HEK293 (cell line): ENCODE results near the gene PKDCC.

Source experiments
- BCL11A ChIP-seq: fragments of 450-650 bp; formaldehyde crosslinking; IDR thresholded peaks from 2 replicates; pipeline ENCODE4 v1.5.1; 2016; ENCODE audit warnings: low read depth, missing biosample characterization, missing genetic modification characterization
- BCL6B ChIP-seq: fragments of 450-650 bp; formaldehyde crosslinking; IDR thresholded peaks from 2 replicates; pipeline ENCODE4 v1.5.1; 2017; ENCODE audit warnings: missing biosample characterization, missing genetic modification characterization
- GLI4 ChIP-seq: fragments of 450-650 bp; formaldehyde crosslinking; IDR thresholded peaks from 2 replicates; pipeline ENCODE4 v1.5.1; 2016; ENCODE audit warnings: missing biosample characterization, missing genetic modification characterization
- IKZF3 ChIP-seq: fragments of 450-650 bp; IDR thresholded peaks from 2 replicates; pipeline ENCODE4 v1.5.0; 2018; ENCODE audit warnings: missing biosample characterization, mild to moderate bottlenecking, missing genetic modification characterization, moderate library complexity
- INSM2 ChIP-seq: fragments of 450-650 bp; formaldehyde crosslinking; IDR thresholded peaks from 2 replicates; pipeline ENCODE4 v1.5.1; 2016; ENCODE audit warnings: missing biosample characterization, missing genetic modification characterization
- KLF17 ChIP-seq: fragments of 450-650 bp; formaldehyde crosslinking; IDR thresholded peaks from 2 replicates; pipeline ENCODE4 v1.5.1; 2016; ENCODE audit warnings: missing biosample characterization, missing genetic modification characterization
- SALL2 ChIP-seq: fragments of 450-650 bp; formaldehyde crosslinking; IDR thresholded peaks from 2 replicates; pipeline ENCODE4 v1.5.0; 2017; ENCODE audit warnings: missing biosample characterization, mild to moderate bottlenecking, missing genetic modification characterization, borderline replicate concordance
- ZBTB20 ChIP-seq: fragments of 450-650 bp; formaldehyde crosslinking; IDR thresholded peaks from 2 replicates; pipeline ENCODE4 v1.5.1; 2016; ENCODE audit warnings: missing biosample characterization, missing genetic modification characterization
- ZNF121 ChIP-seq: fragments of 450-650 bp; formaldehyde crosslinking; IDR thresholded peaks from 2 replicates; pipeline ENCODE4 v1.5.1; 2016; ENCODE audit warnings: missing biosample characterization, missing genetic modification characterization
- ZNF138 ChIP-seq: fragments of 450-650 bp; formaldehyde crosslinking; IDR thresholded peaks from 2 replicates; pipeline ENCODE4 v1.5.1; 2016; ENCODE audit warnings: missing biosample characterization, missing genetic modification characterization, borderline replicate concordance
- ZNF155 ChIP-seq: fragments of 450-650 bp; formaldehyde crosslinking; IDR thresholded peaks from 2 replicates; pipeline ENCODE4 v1.5.1; 2016; ENCODE audit warnings: missing biosample characterization, missing genetic modification characterization
- ZNF184 ChIP-seq: fragments of 450-650 bp; IDR thresholded peaks from 2 replicates; pipeline ENCODE4 v1.5.1; 2018; ENCODE audit warnings: missing biosample characterization, mild to moderate bottlenecking, missing genetic modification characterization
- ZNF266 ChIP-seq: fragments of 450-650 bp; formaldehyde crosslinking; IDR thresholded peaks from 2 replicates; pipeline ENCODE4 v1.5.1; 2016; ENCODE audit warnings: missing biosample characterization, missing genetic modification characterization, low read depth
- ZNF350 ChIP-seq: fragments of 450-650 bp; formaldehyde crosslinking; IDR thresholded peaks from 2 replicates; pipeline ENCODE4 v1.5.0; 2017; ENCODE audit warnings: missing biosample characterization, mild to moderate bottlenecking, missing genetic modification characterization
- ZNF548 ChIP-seq: fragments of 450-650 bp; formaldehyde crosslinking; IDR thresholded peaks from 2 replicates; pipeline ENCODE4 v1.5.1; 2016; ENCODE audit warnings: missing biosample characterization, missing genetic modification characterization
- ZNF623 ChIP-seq: fragments of 450-650 bp; formaldehyde crosslinking; IDR thresholded peaks from 2 replicates; pipeline ENCODE4 v1.5.1; 2016; ENCODE audit warnings: missing biosample characterization, missing genetic modification characterization
- ZNF654 ChIP-seq: fragments of 450-650 bp; formaldehyde crosslinking; IDR thresholded peaks from 2 replicates; pipeline ENCODE4 v1.5.1; 2016; ENCODE audit warnings: low read depth, missing biosample characterization, missing genetic modification characterization
- ZNF747 ChIP-seq: fragments of 450-650 bp; formaldehyde crosslinking; IDR thresholded peaks from 2 replicates; pipeline ENCODE4 v1.5.1; 2016; ENCODE audit warnings: missing biosample characterization, missing genetic modification characterization
- ZNF76 ChIP-seq: fragments of 450-650 bp; formaldehyde crosslinking; IDR thresholded peaks from 2 replicates; pipeline ENCODE4; 2016; ENCODE audit warnings: low read depth, missing biosample characterization, missing genetic modification characterization, borderline replicate concordance
- ZNF792 ChIP-seq: fragments of 450-650 bp; formaldehyde crosslinking; IDR thresholded peaks from 2 replicates; pipeline ENCODE4 v1.5.1; 2016; ENCODE audit warnings: missing biosample characterization, missing genetic modification characterization
- ZSCAN16 ChIP-seq: fragments of 450-650 bp; formaldehyde crosslinking; IDR thresholded peaks from 2 replicates; pipeline ENCODE4 v1.5.1; 2016; ENCODE audit warnings: missing biosample characterization, missing genetic modification characterization
- TF ChIP-seq, protein P1 (sequence below): fragments of 450-650 bp; formaldehyde crosslinking; IDR thresholded peaks from 2 replicates; pipeline ENCODE4 v1.5.1; 2016; ENCODE audit warnings: missing biosample characterization, missing genetic modification characterization
- TF ChIP-seq, protein P2 (sequence below): fragments of 450-650 bp; formaldehyde crosslinking; IDR thresholded peaks from 2 replicates; pipeline ENCODE4 v1.5.1; 2016; ENCODE audit warnings: missing biosample characterization, missing genetic modification characterization
- TF ChIP-seq, protein P3 (sequence below): fragments of 450-650 bp; formaldehyde crosslinking; IDR thresholded peaks from 2 replicates; pipeline ENCODE4 v1.5.1; 2016; ENCODE audit warnings: missing biosample characterization, missing genetic modification characterization
- TF ChIP-seq, protein P4 (sequence below): fragments of 450-650 bp; formaldehyde crosslinking; IDR thresholded peaks from 2 replicates; pipeline ENCODE4 v1.5.1; 2017; ENCODE audit warnings: missing biosample characterization, missing genetic modification characterization
- TF ChIP-seq, protein P5 (sequence below): fragments of 450-650 bp; formaldehyde crosslinking; IDR thresholded peaks from 2 replicates; pipeline ENCODE4 v1.5.1; 2016; ENCODE audit warnings: missing biosample characterization, missing genetic modification characterization

PKDCC gene

DNA sequence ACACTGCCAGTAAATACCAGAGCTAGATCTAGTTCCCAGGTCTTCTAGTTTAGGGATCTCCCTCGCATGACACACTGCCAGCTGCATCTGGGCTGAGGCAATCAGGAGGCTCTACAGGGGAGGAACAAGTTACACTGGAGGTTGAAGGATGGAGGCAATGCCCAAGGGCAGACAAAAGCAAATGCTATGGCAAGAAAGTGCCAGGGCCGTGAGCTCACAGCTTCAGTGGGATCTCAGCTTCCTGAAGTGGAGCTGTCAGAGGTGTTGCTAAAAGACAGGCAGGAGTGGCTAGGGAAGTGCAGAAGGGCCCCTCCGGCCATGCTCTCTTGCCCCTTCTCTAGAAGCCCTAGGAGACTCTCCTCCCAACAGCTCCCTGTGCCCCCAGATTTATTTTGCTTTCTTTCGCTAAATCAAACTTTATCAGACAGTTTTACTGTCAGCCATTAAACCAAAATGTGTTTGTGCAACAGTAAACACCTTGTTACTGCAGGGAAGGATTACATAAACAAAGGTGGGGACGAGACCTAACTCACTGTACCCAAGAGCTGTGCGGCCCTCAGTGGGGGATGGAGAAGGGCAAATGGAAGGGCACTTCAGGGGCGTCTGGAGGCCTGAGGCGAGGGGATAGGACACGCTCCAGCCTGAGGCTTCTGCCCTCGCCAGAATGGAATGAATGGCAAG, 39.4 kb upstream of the PKDCC start (continued):
- TF ChIP-seq, protein P1, sequence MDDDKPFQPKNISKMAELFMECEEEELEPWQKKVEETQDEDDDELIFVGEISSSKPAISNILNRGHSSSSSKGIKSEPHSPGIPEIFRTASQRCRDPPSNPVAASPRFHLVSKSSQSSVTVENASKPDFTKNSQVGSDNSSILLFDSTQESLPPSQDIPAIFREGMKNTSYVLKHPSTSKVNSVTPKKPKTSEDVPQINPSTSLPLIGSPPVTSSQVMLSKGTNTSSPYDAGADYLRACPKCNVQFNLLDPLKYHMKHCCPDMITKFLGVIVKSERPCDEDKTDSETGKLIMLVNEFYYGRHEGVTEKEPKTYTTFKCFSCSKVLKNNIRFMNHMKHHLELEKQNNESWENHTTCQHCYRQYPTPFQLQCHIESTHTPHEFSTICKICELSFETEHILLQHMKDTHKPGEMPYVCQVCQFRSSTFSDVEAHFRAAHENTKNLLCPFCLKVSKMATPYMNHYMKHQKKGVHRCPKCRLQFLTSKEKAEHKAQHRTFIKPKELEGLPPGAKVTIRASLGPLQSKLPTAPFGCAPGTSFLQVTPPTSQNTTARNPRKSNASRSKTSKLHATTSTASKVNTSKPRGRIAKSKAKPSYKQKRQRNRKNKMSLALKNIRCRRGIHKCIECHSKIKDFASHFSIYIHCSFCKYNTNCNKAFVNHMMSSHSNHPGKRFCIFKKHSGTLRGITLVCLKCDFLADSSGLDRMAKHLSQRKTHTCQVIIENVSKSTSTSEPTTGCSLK, result no peak
- TF ChIP-seq, protein P2, sequence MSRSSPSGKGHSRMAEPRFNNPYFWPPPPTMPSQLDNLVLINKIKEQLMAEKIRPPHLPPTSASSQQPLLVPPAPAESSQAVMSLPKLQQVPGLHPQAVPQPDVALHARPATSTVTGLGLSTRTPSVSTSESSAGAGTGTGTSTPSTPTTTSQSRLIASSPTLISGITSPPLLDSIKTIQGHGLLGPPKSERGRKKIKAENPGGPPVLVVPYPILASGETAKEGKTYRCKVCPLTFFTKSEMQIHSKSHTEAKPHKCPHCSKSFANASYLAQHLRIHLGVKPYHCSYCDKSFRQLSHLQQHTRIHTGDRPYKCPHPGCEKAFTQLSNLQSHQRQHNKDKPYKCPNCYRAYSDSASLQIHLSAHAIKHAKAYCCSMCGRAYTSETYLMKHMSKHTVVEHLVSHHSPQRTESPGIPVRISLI (tag by site-specific recombination), result no peak
- TF ChIP-seq ZNF155, result no peak
- no peak for TF ChIP-seq ZSCAN16 (tag by site-specific recombination)
- TF ChIP-seq, protein P3, sequence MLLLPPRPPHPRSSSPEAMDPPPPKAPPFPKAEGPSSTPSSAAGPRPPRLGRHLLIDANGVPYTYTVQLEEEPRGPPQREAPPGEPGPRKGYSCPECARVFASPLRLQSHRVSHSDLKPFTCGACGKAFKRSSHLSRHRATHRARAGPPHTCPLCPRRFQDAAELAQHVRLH (tag by site-specific recombination), result peak; percentile 70
- no peak for TF ChIP-seq GLI4 (tag by site-specific recombination)
- TF ChIP-seq ZNF654, result no peak
- no peak for TF ChIP-seq ZNF747 (tag by site-specific recombination)
- TF ChIP-seq ZNF184 (tag by site-specific recombination), result no peak
- TF ChIP-seq ZNF76 (tag by site-specific recombination), result no peak
- TF ChIP-seq ZNF266 (tag by site-specific recombination), result no peak
- no peak for TF ChIP-seq ZNF792 (tag by site-specific recombination)
- TF ChIP-seq BCL11A (tag by site-specific recombination), result no peak
- no peak for TF ChIP-seq ZNF350 (tag by site-specific recombination)
- no peak for TF ChIP-seq ZNF121 (tag by site-specific recombination)
- no peak for TF ChIP-seq SALL2 (tag by site-specific recombination)
- no peak for TF ChIP-seq INSM2 (tag by site-specific recombination)
- TF ChIP-seq KLF17 (tag by site-specific recombination), result peak; percentile 95
- TF ChIP-seq ZNF548 (tag by site-specific recombination), result no peak
- peak; percentile 94 for TF ChIP-seq IKZF3 (tag by site-specific recombination)
- TF ChIP-seq, protein P4, sequence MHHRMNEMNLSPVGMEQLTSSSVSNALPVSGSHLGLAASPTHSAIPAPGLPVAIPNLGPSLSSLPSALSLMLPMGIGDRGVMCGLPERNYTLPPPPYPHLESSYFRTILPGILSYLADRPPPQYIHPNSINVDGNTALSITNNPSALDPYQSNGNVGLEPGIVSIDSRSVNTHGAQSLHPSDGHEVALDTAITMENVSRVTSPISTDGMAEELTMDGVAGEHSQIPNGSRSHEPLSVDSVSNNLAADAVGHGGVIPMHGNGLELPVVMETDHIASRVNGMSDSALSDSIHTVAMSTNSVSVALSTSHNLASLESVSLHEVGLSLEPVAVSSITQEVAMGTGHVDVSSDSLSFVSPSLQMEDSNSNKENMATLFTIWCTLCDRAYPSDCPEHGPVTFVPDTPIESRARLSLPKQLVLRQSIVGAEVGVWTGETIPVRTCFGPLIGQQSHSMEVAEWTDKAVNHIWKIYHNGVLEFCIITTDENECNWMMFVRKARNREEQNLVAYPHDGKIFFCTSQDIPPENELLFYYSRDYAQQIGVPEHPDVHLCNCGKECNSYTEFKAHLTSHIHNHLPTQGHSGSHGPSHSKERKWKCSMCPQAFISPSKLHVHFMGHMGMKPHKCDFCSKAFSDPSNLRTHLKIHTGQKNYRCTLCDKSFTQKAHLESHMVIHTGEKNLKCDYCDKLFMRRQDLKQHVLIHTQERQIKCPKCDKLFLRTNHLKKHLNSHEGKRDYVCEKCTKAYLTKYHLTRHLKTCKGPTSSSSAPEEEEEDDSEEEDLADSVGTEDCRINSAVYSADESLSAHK, result peak; percentile 90
- TF ChIP-seq ZNF623 (tag by site-specific recombination), result no peak
- TF ChIP-seq ZNF138 (tag by site-specific recombination), result no peak
- TF ChIP-seq ZBTB20, result no peak; the same call in 1 of the 2 replicates
- TF ChIP-seq BCL6B (tag by site-specific recombination), result peak; percentile 25; the same call in 1 of the 2 replicates
- TF ChIP-seq, protein P5, sequence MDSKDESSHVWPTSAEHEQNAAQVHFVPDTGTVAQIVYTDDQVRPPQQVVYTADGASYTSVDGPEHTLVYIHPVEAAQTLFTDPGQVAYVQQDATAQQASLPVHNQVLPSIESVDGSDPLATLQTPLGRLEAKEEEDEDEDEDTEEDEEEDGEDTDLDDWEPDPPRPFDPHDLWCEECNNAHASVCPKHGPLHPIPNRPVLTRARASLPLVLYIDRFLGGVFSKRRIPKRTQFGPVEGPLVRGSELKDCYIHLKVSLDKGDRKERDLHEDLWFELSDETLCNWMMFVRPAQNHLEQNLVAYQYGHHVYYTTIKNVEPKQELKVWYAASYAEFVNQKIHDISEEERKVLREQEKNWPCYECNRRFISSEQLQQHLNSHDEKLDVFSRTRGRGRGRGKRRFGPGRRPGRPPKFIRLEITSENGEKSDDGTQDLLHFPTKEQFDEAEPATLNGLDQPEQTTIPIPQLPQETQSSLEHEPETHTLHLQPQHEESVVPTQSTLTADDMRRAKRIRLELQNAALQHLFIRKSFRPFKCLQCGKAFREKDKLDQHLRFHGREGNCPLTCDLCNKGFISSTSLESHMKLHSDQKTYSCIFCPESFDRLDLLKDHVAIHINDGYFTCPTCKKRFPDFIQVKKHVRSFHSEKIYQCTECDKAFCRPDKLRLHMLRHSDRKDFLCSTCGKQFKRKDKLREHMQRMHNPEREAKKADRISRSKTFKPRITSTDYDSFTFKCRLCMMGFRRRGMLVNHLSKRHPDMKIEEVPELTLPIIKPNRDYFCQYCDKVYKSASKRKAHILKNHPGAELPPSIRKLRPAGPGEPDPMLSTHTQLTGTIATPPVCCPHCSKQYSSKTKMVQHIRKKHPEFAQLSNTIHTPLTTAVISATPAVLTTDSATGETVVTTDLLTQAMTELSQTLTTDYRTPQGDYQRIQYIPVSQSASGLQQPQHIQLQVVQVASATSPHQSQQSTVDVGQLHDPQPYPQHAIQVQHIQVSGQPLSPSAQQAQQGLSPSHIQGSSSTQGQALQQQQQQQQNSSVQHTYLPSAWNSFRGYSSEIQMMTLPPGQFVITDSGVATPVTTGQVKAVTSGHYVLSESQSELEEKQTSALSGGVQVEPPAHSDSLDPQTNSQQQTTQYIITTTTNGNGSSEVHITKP (tag by site-specific recombination), result peak; percentile 63
